AG04449 (cell line): ENCODE data around the gene ATP8A2.

Source experiments
- CTCF ChIA-PET: fragments of 350-600 bp; formaldehyde crosslinking; extraction: SDS; loops from one replicate; lab custom pipeline; 2021; ENCODE audit warnings: antibody characterized with exemption; lab: Yijun Ruan, JAX
- POLR2A ChIA-PET: fragments of 400-600, 350-600 bp; formaldehyde crosslinking; extraction: SDS; loops from one replicate; lab custom pipeline; 2020; ENCODE audit warnings: antibody characterized with exemption, inconsistent platforms; lab: Yijun Ruan, JAX
- DNase-seq: peaks from one replicate; pipeline ENCODE4 v3.0.0-alpha.2; 2010; ENCODE audit warnings: low read depth, low spot score
- H3K4me3 ChIP-seq: 2 replicates; pipeline ENCODE4 v1.5.1; 2011; ENCODE audit warnings: low read depth, mild to moderate bottlenecking, control low read depth, low read length
- CTCF ChIP-seq: IDR thresholded peaks from one replicate; pipeline ENCODE4 v1.5.1; 2011; ENCODE audit warnings: mild to moderate bottlenecking, moderate library complexity, low read length, control low read depth, inconsistent platforms; ENCODE audit not compliant: insufficient read depth; ENCODE audit errors: missing control alignments

ATP8A2 gene

GRCh38 chr13:26021956-26022355 is 650.2 kb downstream of the ATP8A2 start:
- DNase-seq: no peak
- CTCF ChIA-PET: no interaction called here
- POLR2A ChIA-PET: no interaction called here
- H3K4me3 ChIP-seq: no peak overlapping the region
- TF ChIP-seq CTCF: no peak

GRCh38 chr13:26022538-26023292 is 650.9 kb downstream of the ATP8A2 start:
- ChIA-PET CTCF (no interaction called here), POLR2A (no interaction called here)
- no peak for TF ChIP-seq CTCF
- no peak overlapping the region for H3K4me3 ChIP-seq
- no peak for DNase-seq

- CTCF ChIA-PET: interaction anchor here (1.2 kb wide), 1 partner anchor 12 kb away, joined by 3 read pairs; no protein-coding TSS in a partner anchor
- no peak for DNase-seq
- POLR2A ChIA-PET: no interaction called here
- no peak overlapping the region for H3K4me3 ChIP-seq
- TF ChIP-seq CTCF: no peak
These were observed 652.8 kb downstream of the ATP8A2 start for GRCh38 chr13:26024558-26024957.

- POLR2A ChIA-PET: no interaction called here
- CTCF ChIA-PET: interaction anchor here (1.2 kb wide), 1 partner anchor 12 kb away, joined by 3 read pairs; no protein-coding TSS in a partner anchor
- DNase-seq: no peak
- no peak for TF ChIP-seq CTCF
- H3K4me3 ChIP-seq: no peak overlapping the region
These were observed 653.4 kb downstream of the ATP8A2 start for GRCh38 chr13:26025196-26025595.

- ChIA-PET CTCF (no interaction called here), POLR2A (no interaction called here)
- no peak overlapping the region for H3K4me3 ChIP-seq
- TF ChIP-seq CTCF: no peak
- no peak for DNase-seq
These were observed 654.0 kb downstream of the ATP8A2 start for GRCh38 chr13:26025771-26026170.

GRCh38 chr13:26026211-26026610 is 654.4 kb downstream of the ATP8A2 start:
- CTCF ChIA-PET: no interaction called here
- POLR2A ChIA-PET: no interaction called here
- no peak for TF ChIP-seq CTCF
- H3K4me3 ChIP-seq: no peak overlapping the region
- no peak for DNase-seq
